ENCODE data around the gene FAM241A. TPM values are rescaled to one million over a fixed set of nuclear protein-coding genes. Genes with fewer than 3 reads are reported as not detected.
"Not testable (repeated sequence)": the region's sequence is repeated elsewhere in the genome, so short reads cannot be mapped to it uniquely, and the experiment has no call there.

Gene FAM241A
- polyA plus RNA-seq, 2 of the 4 experiments (the other 2 are of a cell fraction), result 0.67 to 2.3 TPM

DNA sequence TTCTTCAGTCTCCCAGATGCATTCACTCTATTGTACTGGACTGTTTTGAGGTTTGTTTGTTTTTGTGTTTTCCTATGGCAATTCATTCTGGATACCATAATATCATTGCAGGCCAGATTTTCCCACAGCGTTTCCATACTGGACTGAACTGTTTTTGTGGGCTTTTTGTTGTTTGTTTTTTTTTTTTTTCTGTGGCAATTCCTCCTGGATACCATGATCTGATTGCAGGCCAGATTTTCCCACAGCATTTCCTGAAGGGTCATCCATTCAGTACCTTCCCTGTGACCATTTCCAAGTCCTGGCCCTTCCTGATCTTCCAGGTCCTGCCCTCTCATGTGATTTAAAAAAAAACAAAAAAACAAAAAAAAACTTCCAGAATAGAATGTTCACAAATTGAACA lies 33.9 kb upstream of the FAM241A start:
- peaks cover 49% of the 10 kb centered on the region for H3K4me1 ChIP-seq

DNA sequence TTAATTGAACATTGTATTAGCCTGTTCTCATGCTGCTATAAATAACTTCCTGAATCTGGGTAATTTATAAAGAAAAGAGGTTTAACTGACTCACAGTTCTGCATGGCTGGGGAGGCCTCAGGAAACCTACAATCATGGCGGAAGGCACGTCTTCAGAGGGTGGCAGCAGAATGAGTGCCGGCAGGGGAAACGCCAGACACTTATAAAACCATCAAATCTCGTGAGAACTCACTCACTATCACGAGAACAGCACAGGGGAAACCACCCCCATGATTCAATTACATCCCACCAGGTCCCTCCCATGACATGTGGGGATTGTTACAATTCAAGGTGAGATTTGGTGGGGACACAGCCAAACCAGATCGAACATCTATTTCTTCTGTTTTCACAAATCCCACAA lies 33.2 kb upstream of the FAM241A start:
- H3K27ac ChIP-seq, result peak overlapping the region; percentile 79 to 88
- DNase-seq (ENCODE audit: low read depth in 1 of 2, low spot score in 1 of 2); POLR2A ChIA-PET; ATAC-seq; H3K9me3 ChIP-seq; H3K4me3 ChIP-seq; FAIRE-seq: not testable (repeated sequence)
- peaks cover 49% of the 10 kb centered on the region for H3K4me1 ChIP-seq
- WGBS (ENCODE audit: missing lambda C conversion rate), result 92% methylated on average over 7 of the region's 7 CpGs
- peak overlapping the region; percentile 75 for H3K4me2 ChIP-seq
- CTCF ChIA-PET, result interaction anchor here (1.6 kb wide), 1 partner anchor 12 kb away, joined by 6 read pairs; no protein-coding TSS in a partner anchor

More for the DNA sequence above, 33.9 kb upstream of the FAM241A start:
- DNase-seq (ENCODE audit: low read depth in 1 of 2, low spot score in 1 of 2) (no peak), ATAC-seq (no peak), FAIRE-seq (no peak)
- ChIA-PET CTCF (no interaction called here), POLR2A (no interaction called here)
- Histone ChIP-seq H3K4me3 (no peak overlapping the region), H3K27ac (peak overlapping the region in 1 of 2 experiments; percentile 79; a peak in 2 of 6 replicates), H3K4me2 (no peak overlapping the region; the same call in 2 of the 3 replicates), H3K9me3 (no peaks in the 10 kb centered on the region)
- TF ChIP-seq RFX5 (IDR thresholded peaks at IDR 0.05) (no peak), FOXS1 (CRISPR knock-in tag; IDR thresholded peaks at IDR 0.05) (no peak), FOSL2 (IDR thresholded peaks at IDR 0.05) (no peak), FOSL2 (CRISPR knock-in tag; IDR thresholded peaks at IDR 0.05) (no peak), ZSCAN20 (CRISPR knock-in tag; IDR thresholded peaks at IDR 0.05) (no peak), SREBF2 (IDR thresholded peaks at IDR 0.05) (no peak), POLR2AphosphoS2 (conservative IDR thresholded peaks at IDR 0.05; ENCODE audit: low read length) (no peak)
- TF ChIP-seq, protein P1, sequence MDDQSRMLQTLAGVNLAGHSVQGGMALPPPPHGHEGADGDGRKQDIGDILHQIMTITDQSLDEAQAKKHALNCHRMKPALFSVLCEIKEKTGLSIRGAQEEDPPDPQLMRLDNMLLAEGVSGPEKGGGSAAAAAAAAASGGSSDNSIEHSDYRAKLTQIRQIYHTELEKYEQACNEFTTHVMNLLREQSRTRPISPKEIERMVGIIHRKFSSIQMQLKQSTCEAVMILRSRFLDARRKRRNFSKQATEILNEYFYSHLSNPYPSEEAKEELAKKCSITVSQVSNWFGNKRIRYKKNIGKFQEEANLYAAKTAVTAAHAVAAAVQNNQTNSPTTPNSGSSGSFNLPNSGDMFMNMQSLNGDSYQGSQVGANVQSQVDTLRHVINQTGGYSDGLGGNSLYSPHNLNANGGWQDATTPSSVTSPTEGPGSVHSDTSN (IDR thresholded peaks at IDR 0.05), result no peak
- WGBS (ENCODE audit: missing lambda C conversion rate), result 92% methylated on average over 1 of the region's 1 CpG

DNA sequence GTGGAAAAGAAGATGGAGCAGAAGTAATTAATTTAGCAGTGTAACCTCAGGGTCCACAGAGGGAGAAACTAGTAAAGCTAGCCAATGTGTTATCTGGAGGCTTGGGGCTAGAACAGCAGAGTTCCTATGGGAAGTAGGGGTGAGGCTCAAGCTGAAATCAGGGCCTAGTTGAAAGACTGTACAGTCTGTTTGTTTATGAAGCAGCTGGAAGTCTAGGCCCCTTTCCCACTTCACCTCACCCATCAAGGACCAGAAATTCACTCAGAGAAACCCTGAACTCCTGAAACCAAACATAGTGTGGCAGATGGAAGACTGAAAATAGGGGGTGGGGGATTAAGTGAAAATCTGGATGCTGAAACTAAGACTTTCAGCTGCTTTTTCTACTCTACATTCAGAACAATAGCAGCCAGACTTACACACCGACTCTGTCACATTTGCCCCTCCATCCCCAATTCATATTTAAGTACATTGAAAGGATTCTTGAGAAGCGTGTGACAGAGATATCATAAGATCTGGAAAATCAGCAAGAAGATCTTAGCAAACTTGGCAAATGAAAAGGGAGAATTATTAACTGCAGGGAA lies 32.6 kb upstream of the FAM241A start:
- FAIRE-seq, result no peak
- 0% methylated on average over 2 of the region's 2 CpGs for WGBS (ENCODE audit: missing lambda C conversion rate)
- Histone ChIP-seq H3K27ac (peak overlapping the region; percentile 79 to 88), H3K4me1 (peaks cover 49% of the 10 kb centered on the region), H3K9me3 (no peaks in the 10 kb centered on the region), H3K4me3 (no peak overlapping the region), H3K4me2 (peak overlapping the region; percentile 75)
- peak; percentile 56 to 60 for ATAC-seq
- CTCF ChIA-PET, result interaction anchor here (1.6 kb wide), 1 partner anchor 12 kb away, joined by 6 read pairs; no protein-coding TSS in a partner anchor
- POLR2A ChIA-PET, result interaction anchor here (0.8 kb wide), 1 partner anchor 119 kb away, joined by 4 read pairs; the partner anchor contains the start of gene AP1AR
- DNase-seq (ENCODE audit: low read depth in 1 of 2, low spot score in 1 of 2), result peak in 1 of 2 experiments; percentile 45
- TF ChIP-seq, protein P2, sequence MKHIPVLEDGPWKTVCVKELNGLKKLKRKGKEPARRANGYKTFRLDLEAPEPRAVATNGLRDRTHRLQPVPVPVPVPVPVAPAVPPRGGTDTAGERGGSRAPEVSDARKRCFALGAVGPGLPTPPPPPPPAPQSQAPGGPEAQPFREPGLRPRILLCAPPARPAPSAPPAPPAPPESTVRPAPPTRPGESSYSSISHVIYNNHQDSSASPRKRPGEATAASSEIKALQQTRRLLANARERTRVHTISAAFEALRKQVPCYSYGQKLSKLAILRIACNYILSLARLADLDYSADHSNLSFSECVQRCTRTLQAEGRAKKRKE (CRISPR knock-in tag; IDR thresholded peaks at IDR 0.05; ENCODE audit: low read depth), result no peak
- no peak for TF ChIP-seq EHMT2 (IDR thresholded peaks at IDR 0.05; ENCODE audit: low read depth)
- no peak for TF ChIP-seq RCOR1 (IDR thresholded peaks at IDR 0.05; ENCODE audit: low read depth, low read length)
- TF ChIP-seq HOXB5 (CRISPR knock-in tag; IDR thresholded peaks at IDR 0.05), result no peak
- TF ChIP-seq, protein P3, sequence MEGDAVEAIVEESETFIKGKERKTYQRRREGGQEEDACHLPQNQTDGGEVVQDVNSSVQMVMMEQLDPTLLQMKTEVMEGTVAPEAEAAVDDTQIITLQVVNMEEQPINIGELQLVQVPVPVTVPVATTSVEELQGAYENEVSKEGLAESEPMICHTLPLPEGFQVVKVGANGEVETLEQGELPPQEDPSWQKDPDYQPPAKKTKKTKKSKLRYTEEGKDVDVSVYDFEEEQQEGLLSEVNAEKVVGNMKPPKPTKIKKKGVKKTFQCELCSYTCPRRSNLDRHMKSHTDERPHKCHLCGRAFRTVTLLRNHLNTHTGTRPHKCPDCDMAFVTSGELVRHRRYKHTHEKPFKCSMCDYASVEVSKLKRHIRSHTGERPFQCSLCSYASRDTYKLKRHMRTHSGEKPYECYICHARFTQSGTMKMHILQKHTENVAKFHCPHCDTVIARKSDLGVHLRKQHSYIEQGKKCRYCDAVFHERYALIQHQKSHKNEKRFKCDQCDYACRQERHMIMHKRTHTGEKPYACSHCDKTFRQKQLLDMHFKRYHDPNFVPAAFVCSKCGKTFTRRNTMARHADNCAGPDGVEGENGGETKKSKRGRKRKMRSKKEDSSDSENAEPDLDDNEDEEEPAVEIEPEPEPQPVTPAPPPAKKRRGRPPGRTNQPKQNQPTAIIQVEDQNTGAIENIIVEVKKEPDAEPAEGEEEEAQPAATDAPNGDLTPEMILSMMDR (IDR thresholded peaks at IDR 0.05), result no peak
- no peak for TF ChIP-seq CBX2 (IDR thresholded peaks at IDR 0.05; ENCODE audit: borderline replicate concordance, low read depth)
- no peak for TF ChIP-seq ESRRA (IDR thresholded peaks at IDR 0.05; ENCODE audit: borderline replicate concordance, low read length)
- no peak for TF ChIP-seq ZFP36 (IDR thresholded peaks at IDR 0.05; ENCODE audit: borderline replicate concordance, partially characterized antibody)
- TF ChIP-seq EHF (CRISPR knock-in tag; IDR thresholded peaks at IDR 0.05), result no peak
- TF ChIP-seq ZC3H11A (IDR thresholded peaks at IDR 0.05), result no peak
- TF ChIP-seq NFE2L2 (conservative IDR thresholded peaks at IDR 0.05; ENCODE audit: low read length), result no peak
- TF ChIP-seq, protein P1 (IDR thresholded peaks at IDR 0.05), result no peak

All from A549 (cell line).